HuH-7 (cell line): ENCODE measurements around the gene GAMT.

Experiments
- DNase-seq: peaks from one replicate; pipeline ENCODE4 v3.0.0; 2011; ENCODE audit warnings: low spot score

GAMT gene

GRCh38 chr19:1418496-1418775 lies 17.1 kb upstream of the GAMT start:
- DNase-seq: no peak

GRCh38 chr19:1417681-1418495 lies 16.5 kb upstream of the GAMT start:
- DNase-seq: peak; percentile 47

GRCh38 chr19:1417145-1417544 lies 15.8 kb upstream of the GAMT start:
- DNase-seq: no peak

- DNase-seq: no peak
These were observed 14.9 kb upstream of the GAMT start for GRCh38 chr19:1416014-1416841.

- DNase-seq: no peak
These were observed 11.9 kb upstream of the GAMT start for GRCh38 chr19:1412995-1413800.

- DNase-seq: no peak
These were observed 11.1 kb upstream of the GAMT start for GRCh38 chr19:1412323-1412923.

- no peak for DNase-seq
These were observed 10.2 kb upstream of the GAMT start for GRCh38 chr19:1411255-1412191.

GRCh38 chr19:1410789-1411188 lies 9.4 kb upstream of the GAMT start:
- no peak for DNase-seq

- DNase-seq: no peak
These were observed 8.9 kb upstream of the GAMT start for GRCh38 chr19:1410136-1410786.

GRCh38 chr19:1409204-1410005 lies 8.1 kb upstream of the GAMT start:
- DNase-seq: no peak

GRCh38 chr19:1408300-1409203 lies 7.2 kb upstream of the GAMT start:
- DNase-seq: no peak

- DNase-seq: no peak
These were observed 6.4 kb upstream of the GAMT start, which contains the start of gene DAZAP1 for GRCh38 chr19:1407528-1408299. Gene DAZAP1, plus strand, starts transcription at chr19:1407586. Its CDS starts 188 bp downstream, at chr19:1407774.

- DNase-seq: peak; percentile 92
These were observed 5.6 kb upstream of the GAMT start for GRCh38 chr19:1406774-1407527.

- no peak for DNase-seq
These were observed 1.2 kb upstream of the GAMT start for GRCh38 chr19:1402411-1403070.

- DNase-seq: no peak
These were observed 511 bp upstream of the GAMT start for GRCh38 chr19:1401889-1402217.

- DNase-seq: peak; percentile 75
These were observed 833 bp downstream of the GAMT start for GRCh38 chr19:1400281-1401137.
